Measurements from ENCODE around the gene CELF4.

CELF4 gene

GRCh38 chr18:37552286-37552685, 13.3 kb downstream of the CELF4 start:
- no peaks in the 10 kb centered on the region for H3K9me3 ChIP-seq (replicated peaks in 1 of 11)
- peak overlapping the region; percentile 49 to 79 (median 68) for H3K4me2 ChIP-seq
- no peaks in the 10 kb centered on the region for H3K27me3 ChIP-seq
- H3K36me3 ChIP-seq, result no peaks in the 10 kb centered on the region
- H3K4me3 ChIP-seq, result no peak overlapping the region
- H3K27ac ChIP-seq, result peak overlapping the region in 5 of 11 experiments; percentile 3 to 26 (median 17); a peak in 4 of 22 replicates
- peaks cover 17 to 31% (median 25%) of the 10 kb centered on the region in 10 experiments for H3K4me1 ChIP-seq
- no peak for TF ChIP-seq Cebpa-rat (IDR thresholded peaks at IDR 0.05)
- peaks cover 0 to 4% (median 0%) of the 10 kb centered on the region in 11 experiments; a peak in 1 of 22 replicates for H4K20me1 ChIP-seq
- H3K9ac ChIP-seq, result peak overlapping the region in 1 of 11 experiments; percentile 10; a peak in 2 of 22 replicates

- Histone ChIP-seq H3K4me2 (peak overlapping the region; percentile 49 to 79 (median 68); a peak in 18 of 22 replicates), H3K27me3 (no peaks in the 10 kb centered on the region), H3K4me3 (no peak overlapping the region), H3K36me3 (no peaks in the 10 kb centered on the region), H3K9ac (peak overlapping the region in 1 of 11 experiments; percentile 10; a peak in 1 of 22 replicates), H3K4me1 (peaks cover 17 to 31% (median 25%) of the 10 kb centered on the region in 10 experiments), H4K20me1 (peaks cover 0 to 4% (median 0%) of the 10 kb centered on the region in 11 experiments; a peak in 1 of 22 replicates), H3K27ac (no peak overlapping the region; a peak in 3 of 22 replicates), H3K9me3 (replicated peaks in 1 of 11) (no peaks in the 10 kb centered on the region)
- no peak for TF ChIP-seq Cebpa-rat (IDR thresholded peaks at IDR 0.05)
Measured at GRCh38 chr18:37551846-37552245, 13.8 kb downstream of the CELF4 start.

- H3K27ac ChIP-seq, result no peak overlapping the region
- H3K4me3 ChIP-seq, result no peak overlapping the region
- H3K27me3 ChIP-seq, result no peaks in the 10 kb centered on the region
- peaks cover 17 to 31% (median 25%) of the 10 kb centered on the region in 10 experiments for H3K4me1 ChIP-seq
- no peaks in the 10 kb centered on the region for H3K9me3 ChIP-seq (replicated peaks in 1 of 11)
- no peak overlapping the region for H3K9ac ChIP-seq
- H4K20me1 ChIP-seq, result peaks cover 0 to 4% (median 0%) of the 10 kb centered on the region in 11 experiments; a peak in 1 of 22 replicates
- no peaks in the 10 kb centered on the region for H3K36me3 ChIP-seq
- peak overlapping the region in 1 of 11 experiments; percentile 53; a peak in 1 of 22 replicates for H3K4me2 ChIP-seq
- TF ChIP-seq Cebpa-rat (IDR thresholded peaks at IDR 0.05), result no peak
Measured at GRCh38 chr18:37551249-37551648, 14.3 kb downstream of the CELF4 start.

- TF ChIP-seq Cebpa-rat (IDR thresholded peaks at IDR 0.05), result no peak
- no peak overlapping the region for H3K4me2 ChIP-seq
- H3K4me1 ChIP-seq, result peaks cover 17 to 41% (median 32%) of the 10 kb centered on the region in 10 experiments
- peaks cover 0 to 4% (median 0%) of the 10 kb centered on the region in 11 experiments; a peak in 1 of 22 replicates for H4K20me1 ChIP-seq
- no peaks in the 10 kb centered on the region for H3K9me3 ChIP-seq (replicated peaks in 1 of 11)
- H3K9ac ChIP-seq, result no peak overlapping the region
- H3K27me3 ChIP-seq, result no peaks in the 10 kb centered on the region
- H3K36me3 ChIP-seq, result no peaks in the 10 kb centered on the region
- H3K27ac ChIP-seq, result no peak overlapping the region
- H3K4me3 ChIP-seq, result no peak overlapping the region
Measured at GRCh38 chr18:37550118-37550875, 15.3 kb downstream of the CELF4 start.

- TF ChIP-seq Cebpa-rat (IDR thresholded peaks at IDR 0.05), result no peak
- Histone ChIP-seq H3K4me3 (no peak overlapping the region), H3K27ac (no peak overlapping the region), H4K20me1 (peaks cover 0 to 4% (median 0%) of the 10 kb centered on the region in 11 experiments; a peak in 1 of 22 replicates), H3K36me3 (no peaks in the 10 kb centered on the region), H3K27me3 (no peaks in the 10 kb centered on the region), H3K4me1 (peaks cover 17 to 46% (median 41%) of the 10 kb centered on the region in 10 experiments), H3K4me2 (no peak overlapping the region), H3K9me3 (replicated peaks in 1 of 11) (no peaks in the 10 kb centered on the region), H3K9ac (no peak overlapping the region)
Measured at GRCh38 chr18:37548679-37549289, 16.8 kb downstream of the CELF4 start.

- no peak overlapping the region for H3K27ac ChIP-seq
- no peak for TF ChIP-seq Cebpa-rat (IDR thresholded peaks at IDR 0.05)
- H3K4me1 ChIP-seq, result peaks cover 4 to 40% (median 29%) of the 10 kb centered on the region in 10 experiments
- peaks cover 0 to 8% (median 0%) of the 10 kb centered on the region in 11 experiments; a peak in 1 of 22 replicates for H4K20me1 ChIP-seq
- no peaks in the 10 kb centered on the region for H3K9me3 ChIP-seq (replicated peaks in 1 of 11)
- H3K4me3 ChIP-seq, result no peak overlapping the region
- no peak overlapping the region for H3K9ac ChIP-seq
- no peak overlapping the region for H3K4me2 ChIP-seq
- no peaks in the 10 kb centered on the region for H3K27me3 ChIP-seq
- H3K36me3 ChIP-seq, result no peaks in the 10 kb centered on the region
Measured at GRCh38 chr18:37547196-37547827, 18.3 kb downstream of the CELF4 start.

- TF ChIP-seq Cebpa-rat (IDR thresholded peaks at IDR 0.05), result no peak
- Histone ChIP-seq H3K36me3 (no peaks in the 10 kb centered on the region), H3K27me3 (no peaks in the 10 kb centered on the region), H3K9me3 (replicated peaks in 1 of 11) (no peaks in the 10 kb centered on the region), H3K4me3 (no peak overlapping the region), H3K27ac (no peak overlapping the region), H4K20me1 (peaks cover 0 to 8% (median 0%) of the 10 kb centered on the region in 11 experiments; a peak in 1 of 22 replicates), H3K4me2 (peak overlapping the region in 3 of 11 experiments; percentile 67 to 83 (median 82); a peak in 2 of 22 replicates), H3K9ac (no peak overlapping the region), H3K4me1 (peaks cover 0 to 33% (median 25%) of the 10 kb centered on the region in 10 experiments; a peak in 15 of 20 replicates)
Measured at GRCh38 chr18:37546651-37547050, 18.9 kb downstream of the CELF4 start.

GRCh38 chr18:37546272-37546537, 19.4 kb downstream of the CELF4 start:
- Histone ChIP-seq H3K4me3 (no peak overlapping the region), H3K9me3 (replicated peaks in 1 of 11) (no peaks in the 10 kb centered on the region), H4K20me1 (peaks cover 0 to 8% (median 0%) of the 10 kb centered on the region in 11 experiments; a peak in 1 of 22 replicates), H3K9ac (no peak overlapping the region), H3K36me3 (no peaks in the 10 kb centered on the region), H3K27ac (no peak overlapping the region), H3K4me1 (peaks cover 0 to 33% (median 25%) of the 10 kb centered on the region in 10 experiments; a peak in 15 of 20 replicates), H3K4me2 (peak overlapping the region in 6 of 11 experiments; percentile 55 to 83 (median 74); a peak in 7 of 22 replicates), H3K27me3 (no peaks in the 10 kb centered on the region)
- TF ChIP-seq Cebpa-rat (IDR thresholded peaks at IDR 0.05), result no peak

All from BLaER1 treated with 17β-estradiol and CSF1 and Interleukin-3, amounts not matched to agents 10 nM and 100 nM (cell line).